ENCODE data around the gene MYOM3. TPM values are rescaled to one million over a fixed set of nuclear protein-coding genes. Genes with fewer than 3 reads are reported as not detected.
A peak's percentile ranks its signal among the peaks of the same experiment; 100 is the strongest.

The MYOM3 gene
- total RNA-seq, 1 donor from 2014 or later = 1.2 TPM

DNA sequence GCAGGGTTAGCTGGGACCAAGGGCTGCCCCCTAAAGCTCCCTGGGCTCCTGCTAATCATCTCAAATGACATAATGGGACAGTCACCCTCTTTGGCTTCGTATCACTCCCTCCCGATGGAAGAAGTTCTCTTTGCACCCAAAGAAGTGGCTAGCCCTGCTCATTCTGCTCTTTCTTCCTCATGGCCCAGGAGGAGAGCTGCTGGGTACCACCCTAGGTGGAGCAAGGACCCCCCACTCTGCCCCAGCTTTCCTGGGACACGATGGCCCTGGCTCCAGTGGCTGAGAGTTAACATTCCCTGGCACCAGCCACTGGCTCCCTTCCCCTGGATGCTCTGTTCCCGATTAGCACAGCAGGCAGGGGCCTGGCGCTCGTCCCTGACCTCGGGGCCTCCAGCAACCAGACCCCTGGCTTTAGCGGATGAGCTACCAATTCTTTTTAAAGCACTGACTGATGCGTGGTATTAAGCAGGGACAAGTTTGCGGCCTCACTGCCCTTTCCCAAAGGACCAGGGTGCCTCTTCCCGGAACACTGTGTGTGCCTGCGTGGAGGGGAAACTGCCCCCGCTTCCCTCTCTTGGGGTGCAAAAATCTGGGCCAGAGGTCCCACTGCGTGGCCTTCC, 1.2 kb downstream of the MYOM3 start:
- Histone ChIP-seq H3K4me1 (peaks cover 12 to 21% of the 10 kb centered on the region in 2 donors), H3K36me3 (no peaks in the 10 kb centered on the region), H3K27me3 (no peaks in the 10 kb centered on the region), H3K27ac (peak overlapping the region; percentile 89 to 96), H3K9me3 (no peaks in the 10 kb centered on the region), H3K4me3 (peak overlapping the region in 1 of 2 donors; percentile 57)
- TF ChIP-seq CTCF (IDR thresholded peaks at IDR 0.05) = no peak
- intact Hi-C loops (cut with DNase I) = loop anchor here (2.0 to 10.0 kb wide), 3 partner anchors 156 to 242 kb away; partner anchors contain the start of genes FUCA1 and PNRC2
- no peak for DNase-seq (ENCODE audit: low spot score in 2 of 2)

GRCh38 chr1:24109686-24110475, 2.1 kb downstream of the MYOM3 start:
- no peaks in the 10 kb centered on the region for H3K36me3 ChIP-seq
- DNase-seq (ENCODE audit: low spot score in 2 of 2) = no peak
- peaks cover 12 to 21% of the 10 kb centered on the region in 2 donors for H3K4me1 ChIP-seq
- no peak for TF ChIP-seq CTCF (IDR thresholded peaks at IDR 0.05)
- no peaks in the 10 kb centered on the region for H3K27me3 ChIP-seq
- no peaks in the 10 kb centered on the region for H3K9me3 ChIP-seq
- peak overlapping the region; percentile 89 to 96 for H3K27ac ChIP-seq
- no peak overlapping the region for H3K4me3 ChIP-seq
- intact Hi-C loops (cut with DNase I) = loop anchor here (2.0 to 10.0 kb wide), 3 partner anchors 155 to 241 kb away; partner anchors contain the start of genes FUCA1 and PNRC2

- peaks cover 12 to 21% of the 10 kb centered on the region in 2 donors for H3K4me1 ChIP-seq
- no peaks in the 10 kb centered on the region for H3K9me3 ChIP-seq
- no peak overlapping the region for H3K4me3 ChIP-seq
- no peaks in the 10 kb centered on the region for H3K27me3 ChIP-seq
- no peak for TF ChIP-seq CTCF (IDR thresholded peaks at IDR 0.05)
- H3K36me3 ChIP-seq = no peaks in the 10 kb centered on the region
- no peak for DNase-seq (ENCODE audit: low spot score in 2 of 2)
- peak overlapping the region; percentile 36 to 53 for H3K27ac ChIP-seq
- intact Hi-C loops (cut with DNase I) = no loop called here
Measured at GRCh38 chr1:24109166-24109483, 2.8 kb downstream of the MYOM3 start.

GRCh38 chr1:24108334-24109165, 3.4 kb downstream of the MYOM3 start:
- Histone ChIP-seq H3K36me3 (no peaks in the 10 kb centered on the region), H3K4me1 (peaks cover 12 to 22% of the 10 kb centered on the region in 2 donors), H3K9me3 (no peaks in the 10 kb centered on the region), H3K27ac (peak overlapping the region; percentile 36 to 53), H3K4me3 (no peak overlapping the region), H3K27me3 (no peaks in the 10 kb centered on the region)
- no peak for DNase-seq (ENCODE audit: low spot score in 2 of 2)
- intact Hi-C loops (cut with DNase I) = no loop called here
- TF ChIP-seq CTCF (IDR thresholded peaks at IDR 0.05) = no peak

- Histone ChIP-seq H3K27ac (no peak overlapping the region), H3K9me3 (no peaks in the 10 kb centered on the region), H3K36me3 (no peaks in the 10 kb centered on the region), H3K4me3 (no peak overlapping the region), H3K4me1 (peaks cover 12 to 29% of the 10 kb centered on the region in 2 donors), H3K27me3 (no peaks in the 10 kb centered on the region)
- intact Hi-C loops (cut with DNase I) = no loop called here
- no peak for DNase-seq (ENCODE audit: low spot score in 2 of 2)
- no peak for TF ChIP-seq CTCF (IDR thresholded peaks at IDR 0.05)
Measured at GRCh38 chr1:24107462-24108138, 4.3 kb downstream of the MYOM3 start.

Data from ascending aorta (tissue), 2 donors.